ENCODE results near the gene VCY1B.
"Not testable (repeated sequence)": the region's sequence is repeated elsewhere in the genome, so short reads cannot be mapped to it uniquely, and the experiment has no call there.

Gene VCY1B

DNA sequence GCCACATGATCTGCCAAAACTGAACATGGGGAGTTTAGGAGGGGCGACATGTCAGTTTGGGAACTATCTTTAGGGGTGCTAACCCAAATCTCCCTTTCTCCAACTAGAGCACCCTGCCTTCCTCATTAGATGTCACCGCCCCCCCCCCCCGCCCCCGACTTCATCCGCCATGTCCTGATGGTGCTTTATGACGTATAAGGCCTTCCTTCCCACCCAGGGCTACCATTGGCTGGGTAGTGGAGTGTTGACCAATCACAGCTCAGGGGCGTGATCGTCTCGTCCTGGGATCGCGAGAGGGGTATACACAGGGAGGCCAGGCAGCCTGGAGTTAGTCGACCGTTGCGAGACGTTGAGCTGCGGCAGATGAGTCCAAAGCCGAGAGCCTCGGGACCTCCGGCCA is at the start of gene VCY1B:
TSS of gene VCY1B (plus strand) at position 301 of the 400 bp plus-strand sequence. CDS start at position 364, 63 bp downstream.
- DNase-seq (ENCODE audit: low read depth): not testable (repeated sequence)

DNA sequence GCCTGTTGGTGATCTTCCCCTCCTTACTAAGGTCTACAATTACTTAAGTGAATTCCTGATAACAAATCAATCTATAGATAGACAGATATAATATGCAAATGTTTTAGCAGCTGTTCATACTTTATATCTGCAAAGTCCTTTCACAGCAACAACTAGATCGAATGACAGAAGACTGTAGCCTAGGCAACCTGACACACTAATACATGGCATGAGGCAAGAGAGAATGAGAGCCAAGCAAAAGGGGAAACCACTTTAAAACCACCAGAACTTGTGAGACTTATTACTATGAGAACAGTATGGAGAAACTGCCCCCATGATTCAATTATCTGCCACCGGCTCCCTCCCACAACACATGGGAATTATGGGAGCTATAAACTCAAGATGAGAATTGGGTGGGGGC is 44.1 kb upstream of the VCY1B start:
- not testable (repeated sequence) for DNase-seq (ENCODE audit: low read depth)

GRCh38 chrY:14030395-14030794 is 25.6 kb upstream of the VCY1B start:
- DNase-seq (ENCODE audit: low read depth): not testable (repeated sequence)

DNA sequence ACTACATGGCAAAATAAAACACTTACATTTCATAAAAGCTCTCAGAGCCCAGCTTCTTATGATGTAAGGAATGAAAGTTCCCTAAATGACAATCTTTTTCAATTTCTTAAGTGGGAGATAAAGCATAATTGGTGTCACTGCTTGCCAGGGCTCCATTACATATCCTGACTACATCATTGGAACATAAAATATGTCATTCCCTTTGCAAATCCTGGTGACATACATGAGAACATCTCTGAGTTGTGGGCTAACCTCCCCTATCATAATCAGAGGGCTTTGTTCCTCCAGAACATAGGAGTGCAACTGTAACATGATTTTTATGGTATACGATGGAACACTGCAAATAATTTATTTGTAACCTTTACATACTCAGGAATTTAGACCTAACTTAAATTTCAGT is 29.9 kb downstream of the VCY1B start:
- no peak for DNase-seq (ENCODE audit: low read depth)

All from stromal cell of bone marrow (primary cell).